SK-N-SH treated with all-trans-retinoic acid at 6 μM for 48 hours (cell line): Measurements from ENCODE around the gene NACC1.

Experiments
- CSDC2 ChIP-seq: fragments of 250-450 bp; sonication (Bioruptor Pico); IDR thresholded peaks from 2 replicates; pipeline ENCODE4 v1.5.0; 2020; ENCODE audit warnings: mild to moderate bottlenecking, moderate library complexity
- CSRNP3 ChIP-seq: fragments of 250-450 bp; sonication (Bioruptor Pico); IDR thresholded peaks from 2 replicates; pipeline ENCODE4 v1.5.1; 2021; ENCODE audit warnings: mild to moderate bottlenecking, moderate library complexity
- ESRRG ChIP-seq: fragments of 250-450 bp; sonication (Bioruptor Pico); IDR thresholded peaks from 2 replicates; pipeline ENCODE4 v1.6.1; 2021; ENCODE audit warnings: mild to moderate bottlenecking
- PATZ1 ChIP-seq: fragments of 250-450 bp; sonication (Bioruptor Pico); IDR thresholded peaks from 2 replicates; pipeline ENCODE4 v1.8.0; 2020; ENCODE audit warnings: mild to moderate bottlenecking, moderate library complexity, borderline replicate concordance
- PPARA ChIP-seq: fragments of 250-450 bp; sonication (Bioruptor Pico); IDR thresholded peaks from 2 replicates; pipeline ENCODE4 v1.5.0; 2020; ENCODE audit warnings: mild to moderate bottlenecking, borderline replicate concordance
- ZC3H10 ChIP-seq: fragments of 250-450 bp; sonication (Bioruptor Pico); IDR thresholded peaks from 2 replicates; pipeline ENCODE4 v1.5.1; 2021; ENCODE audit warnings: mild to moderate bottlenecking, moderate library complexity

- TF ChIP-seq CSRNP3 (CRISPR knock-in tag) (no peak), PPARA (no peak), ZC3H10 (CRISPR knock-in tag) (no peak), ESRRG (CRISPR knock-in tag) (no peak), CSDC2 (CRISPR knock-in tag) (no peak), PATZ1 (no peak)
Observed at GRCh38 chr19:13163609-13164342, 45.7 kb downstream of the NACC1 start.
